Vagina (tissue), 2 donors: ENCODE results near the gene ATP11A. TPM values are rescaled to one million over a fixed set of nuclear protein-coding genes. Genes with fewer than 3 reads are reported as not detected.

Source experiments
- DNase-seq, 2 donors: peaks; one replicate each; pipeline ENCODE4 v3.0.0-alpha.2; 2017; ENCODE audit errors: extremely low spot score in 2 of 2
- H3K27ac ChIP-seq: fragments of 200-600 bp; sonication (generic); one replicate; pipeline ENCODE4 v1.5.1; 2019
- H3K27me3 ChIP-seq: fragments of 200-600 bp; sonication (generic); one replicate; pipeline ENCODE4 v1.5.1; 2019
- H3K36me3 ChIP-seq, 2 donors: fragments of 200-600 bp; sonication (generic); one replicate each; pipeline ENCODE4 v1.5.1; 2017 to 2019
- H3K4me1 ChIP-seq: fragments of 200-600 bp; sonication (generic); one replicate; pipeline ENCODE4 v1.5.1; 2019
- H3K4me3 ChIP-seq, 2 donors: fragments of 200-600 bp; sonication (generic); 1 replicate in 1 of 2; 2 replicates in 1 of 2; pipeline ENCODE4 v1.5.1; 2016 to 2019
- H3K9me3 ChIP-seq: fragments of 200-600 bp; sonication (generic); one replicate; pipeline ENCODE4 v1.5.1; 2019
- POLR2A ChIP-seq, 2 donors: fragments of 450-650 bp; IDR thresholded peaks; one replicate each; pipeline ENCODE4 v1.6.1; 2017; ENCODE audit warnings: antibody characterized with exemption in 2 of 2, mild to moderate bottlenecking in 2 of 2, moderate library complexity in 2 of 2
- POLR2AphosphoS5 ChIP-seq, 2 donors: sonication (generic); formaldehyde crosslinking; IDR thresholded peaks; one replicate each; pipeline ENCODE4 v1.9.0; 2017; ENCODE audit warnings: antibody characterized with exemption in 2 of 2, mild to moderate bottlenecking in 2 of 2, low read depth in 1 of 2; ENCODE audit not compliant: insufficient read depth in 1 of 2
- intact Hi-C: fragments of 100-400 bp; cut with DNase I; formaldehyde crosslinking; loops from one replicate; pipeline ENCODE4 v1.15.1; 2023
- total RNA-seq: library from RNA; depleted of rRNA; stranded (reverse); fragments of >200 nt; gene quantifications from one replicate; pipeline ENCODE4 v1.2.3, GENCODE V29; 2016
- TF ChIP-seq, protein P1 (sequence below), 3 experiments: fragments of 450-650 bp in 2 of 3; fragments of 200-600 bp in 1 of 3; sonication (generic) in 1 of 3; IDR thresholded peaks; one replicate each; pipeline ENCODE4 v1.5.1; 2017 to 2019; ENCODE audit warnings: antibody characterized with exemption in 3 of 3, mild to moderate bottlenecking in 2 of 3, moderate library complexity in 2 of 3

ATP11A gene
- total RNA-seq, 1 donor from 2014 or later = 33.4 TPM

GRCh38 chr13:112846411-112847115, 156.7 kb downstream of the ATP11A start:
- no peaks in the 10 kb centered on the region for H3K36me3 ChIP-seq
- intact Hi-C loops = no loop called here
- DNase-seq = no peak
- no peak overlapping the region for H3K4me3 ChIP-seq
- no peaks in the 10 kb centered on the region for H3K27me3 ChIP-seq
- H3K27ac ChIP-seq = no peak overlapping the region
- TF ChIP-seq POLR2A (IDR thresholded peaks at IDR 0.05) (no peak), POLR2AphosphoS5 (IDR thresholded peaks at IDR 0.05; ENCODE audit: insufficient read depth in 1 of 2, low read depth in 1 of 2) (no peak)
- TF ChIP-seq, protein P1, sequence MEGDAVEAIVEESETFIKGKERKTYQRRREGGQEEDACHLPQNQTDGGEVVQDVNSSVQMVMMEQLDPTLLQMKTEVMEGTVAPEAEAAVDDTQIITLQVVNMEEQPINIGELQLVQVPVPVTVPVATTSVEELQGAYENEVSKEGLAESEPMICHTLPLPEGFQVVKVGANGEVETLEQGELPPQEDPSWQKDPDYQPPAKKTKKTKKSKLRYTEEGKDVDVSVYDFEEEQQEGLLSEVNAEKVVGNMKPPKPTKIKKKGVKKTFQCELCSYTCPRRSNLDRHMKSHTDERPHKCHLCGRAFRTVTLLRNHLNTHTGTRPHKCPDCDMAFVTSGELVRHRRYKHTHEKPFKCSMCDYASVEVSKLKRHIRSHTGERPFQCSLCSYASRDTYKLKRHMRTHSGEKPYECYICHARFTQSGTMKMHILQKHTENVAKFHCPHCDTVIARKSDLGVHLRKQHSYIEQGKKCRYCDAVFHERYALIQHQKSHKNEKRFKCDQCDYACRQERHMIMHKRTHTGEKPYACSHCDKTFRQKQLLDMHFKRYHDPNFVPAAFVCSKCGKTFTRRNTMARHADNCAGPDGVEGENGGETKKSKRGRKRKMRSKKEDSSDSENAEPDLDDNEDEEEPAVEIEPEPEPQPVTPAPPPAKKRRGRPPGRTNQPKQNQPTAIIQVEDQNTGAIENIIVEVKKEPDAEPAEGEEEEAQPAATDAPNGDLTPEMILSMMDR (IDR thresholded peaks at IDR 0.05) = no peak
- no peaks in the 10 kb centered on the region for H3K4me1 ChIP-seq
- H3K9me3 ChIP-seq = no peaks in the 10 kb centered on the region

- Histone ChIP-seq H3K27ac (no peak overlapping the region), H3K27me3 (no peaks in the 10 kb centered on the region), H3K9me3 (no peaks in the 10 kb centered on the region), H3K4me3 (no peak overlapping the region), H3K36me3 (peaks cover 0 to 15% of the 10 kb centered on the region in 2 donors), H3K4me1 (no peaks in the 10 kb centered on the region)
- intact Hi-C loops = no loop called here
- TF ChIP-seq POLR2AphosphoS5 (IDR thresholded peaks at IDR 0.05; ENCODE audit: insufficient read depth in 1 of 2, low read depth in 1 of 2) (no peak), POLR2A (IDR thresholded peaks at IDR 0.05) (no peak)
- TF ChIP-seq, protein P1 (IDR thresholded peaks at IDR 0.05) = no peak
- no peak for DNase-seq
Measured at GRCh38 chr13:112849500-112849899, 159.7 kb downstream of the ATP11A start.

- TF ChIP-seq POLR2A (IDR thresholded peaks at IDR 0.05) (no peak), POLR2AphosphoS5 (IDR thresholded peaks at IDR 0.05; ENCODE audit: insufficient read depth in 1 of 2, low read depth in 1 of 2) (no peak)
- TF ChIP-seq, protein P1 (IDR thresholded peaks at IDR 0.05) = no peak
- Histone ChIP-seq H3K36me3 (peaks cover 0 to 23% of the 10 kb centered on the region in 2 donors), H3K27me3 (no peaks in the 10 kb centered on the region), H3K27ac (no peak overlapping the region), H3K4me1 (no peaks in the 10 kb centered on the region), H3K4me3 (no peak overlapping the region), H3K9me3 (no peaks in the 10 kb centered on the region)
- intact Hi-C loops = no loop called here
- DNase-seq = no peak
Measured at GRCh38 chr13:112850273-112850672, 160.4 kb downstream of the ATP11A start.

GRCh38 chr13:112851107-112852038, 161.5 kb downstream of the ATP11A start:
- no peaks in the 10 kb centered on the region for H3K27me3 ChIP-seq
- TF ChIP-seq POLR2A (IDR thresholded peaks at IDR 0.05) (no peak), POLR2AphosphoS5 (IDR thresholded peaks at IDR 0.05; ENCODE audit: insufficient read depth in 1 of 2, low read depth in 1 of 2) (no peak)
- TF ChIP-seq, protein P1 (IDR thresholded peaks at IDR 0.05) = no peak
- no peak for DNase-seq
- no peak overlapping the region for H3K27ac ChIP-seq
- H3K36me3 ChIP-seq = peaks cover 0 to 32% of the 10 kb centered on the region in 2 donors
- H3K4me3 ChIP-seq = no peak overlapping the region
- no peaks in the 10 kb centered on the region for H3K9me3 ChIP-seq
- no peaks in the 10 kb centered on the region for H3K4me1 ChIP-seq
- intact Hi-C loops = no loop called here
